ENCODE measurements around the gene ARPC4.

- TF ChIP-seq POLR2A (IDR thresholded peaks at IDR 0.05): no peak
- no peak for TF ChIP-seq CTCF (IDR thresholded peaks at IDR 0.05)
- no peak for TF ChIP-seq POLR2AphosphoS5 (IDR thresholded peaks at IDR 0.05)
These were observed 27.7 kb downstream of the ARPC4 start for GRCh38 chr3:9820543-9820942.
